GM23248 (cell line): ENCODE measurements around the gene NFIA.

Experiments
- EZH2 ChIP-seq: fragments of 200-600 bp; sonication (generic); IDR thresholded peaks from 2 replicates; pipeline ENCODE4 v1.6.1; 2018; ENCODE audit warnings: antibody characterized with exemption, mild to moderate bottlenecking; ENCODE audit not compliant: insufficient read depth, poor library complexity, severe bottlenecking
- EZH2phosphoT487 ChIP-seq: fragments of 200-600 bp; sonication (generic); IDR thresholded peaks from 2 replicates; pipeline ENCODE4 v1.6.1; 2018; ENCODE audit warnings: antibody characterized with exemption, moderate library complexity, mild to moderate bottlenecking, low read depth; ENCODE audit not compliant: insufficient read depth

DNA sequence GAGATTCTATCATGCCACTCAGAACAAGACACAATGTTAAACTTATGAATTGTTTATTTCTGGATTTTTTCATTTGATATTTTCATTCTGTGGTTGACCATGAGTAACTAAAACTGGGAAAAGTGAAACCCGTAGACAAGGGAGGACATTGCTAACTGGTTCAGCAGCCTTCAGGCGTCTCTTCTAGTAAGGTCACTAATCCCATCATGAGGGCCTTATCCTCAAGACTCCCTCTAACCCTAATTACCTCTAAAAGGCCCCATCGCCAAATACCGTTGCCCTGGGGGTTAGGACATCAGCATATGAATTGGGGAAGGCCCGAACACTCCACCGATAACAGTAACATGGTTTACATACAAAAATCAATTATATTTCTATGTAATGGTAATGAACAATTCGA lies 394.9 kb downstream of the NFIA start:
- no peak for TF ChIP-seq EZH2phosphoT487
- TF ChIP-seq EZH2, result no peak
